Astrocyte (in vitro differentiated cells and primary cell): ENCODE measurements around the gene ATP2A2.

ENCODE experiments used
- EZH2 ChIP-seq: IDR thresholded peaks from 2 replicates; pipeline ENCODE4 v1.6.1; 2012; ENCODE audit warnings: mild to moderate bottlenecking, low read length, inconsistent platforms; ENCODE audit not compliant: insufficient read depth
- TF ChIP-seq, protein P1 (sequence below): IDR thresholded peaks from 2 replicates; pipeline ENCODE4 v1.5.1; 2011; ENCODE audit warnings: low read depth, mild to moderate bottlenecking, inconsistent platforms, low read length, moderate library complexity; ENCODE audit not compliant: insufficient read depth

DNA sequence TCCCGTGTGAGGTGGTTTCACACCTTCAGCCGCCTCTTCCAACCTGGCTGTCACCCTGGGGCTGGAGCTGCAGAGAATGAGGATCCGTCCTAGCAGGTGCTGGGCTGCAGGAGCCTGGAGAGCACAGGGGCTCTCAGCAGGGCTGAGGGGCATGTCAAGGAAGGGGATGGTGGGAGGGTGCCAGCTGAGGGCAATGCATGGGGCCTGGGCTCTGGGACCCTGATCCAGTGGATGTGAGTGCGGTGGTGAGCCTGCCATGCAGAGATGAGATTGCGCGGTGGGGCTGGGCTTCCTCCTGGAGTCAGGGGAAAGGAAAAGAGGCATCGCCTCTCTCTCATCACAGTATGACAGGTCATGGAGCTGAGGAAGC lies 91.0 kb downstream of the ATP2A2 start:
- TF ChIP-seq, protein P1, sequence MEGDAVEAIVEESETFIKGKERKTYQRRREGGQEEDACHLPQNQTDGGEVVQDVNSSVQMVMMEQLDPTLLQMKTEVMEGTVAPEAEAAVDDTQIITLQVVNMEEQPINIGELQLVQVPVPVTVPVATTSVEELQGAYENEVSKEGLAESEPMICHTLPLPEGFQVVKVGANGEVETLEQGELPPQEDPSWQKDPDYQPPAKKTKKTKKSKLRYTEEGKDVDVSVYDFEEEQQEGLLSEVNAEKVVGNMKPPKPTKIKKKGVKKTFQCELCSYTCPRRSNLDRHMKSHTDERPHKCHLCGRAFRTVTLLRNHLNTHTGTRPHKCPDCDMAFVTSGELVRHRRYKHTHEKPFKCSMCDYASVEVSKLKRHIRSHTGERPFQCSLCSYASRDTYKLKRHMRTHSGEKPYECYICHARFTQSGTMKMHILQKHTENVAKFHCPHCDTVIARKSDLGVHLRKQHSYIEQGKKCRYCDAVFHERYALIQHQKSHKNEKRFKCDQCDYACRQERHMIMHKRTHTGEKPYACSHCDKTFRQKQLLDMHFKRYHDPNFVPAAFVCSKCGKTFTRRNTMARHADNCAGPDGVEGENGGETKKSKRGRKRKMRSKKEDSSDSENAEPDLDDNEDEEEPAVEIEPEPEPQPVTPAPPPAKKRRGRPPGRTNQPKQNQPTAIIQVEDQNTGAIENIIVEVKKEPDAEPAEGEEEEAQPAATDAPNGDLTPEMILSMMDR: no peak
- no peak for TF ChIP-seq EZH2
